HepG2 (cell line): Measurements from ENCODE around the gene DPH5. TPM values are rescaled to one million over a fixed set of nuclear protein-coding genes. Genes with fewer than 3 reads are reported as not detected.

Experiments used
- ATAC-seq: fragments of 200-7000 bp; cut with Tn5 transposase; 3 replicates; pipeline ENCODE4 v1.9.1; 2020; ENCODE audit warnings: mild to moderate bottlenecking, moderate library complexity
- BruUV-seq: library from RNA; stranded (reverse); fragments of 400-500 nt; replicated peaks from 2 replicates; lab custom pipeline; 2021; lab: Mats Ljungman, UMichigan
- CTCF ChIA-PET: fragments of 300-600 bp; formaldehyde crosslinking; extraction: SDS; loops from one replicate; lab custom pipeline; 2021; ENCODE audit warnings: low total read pairs, inconsistent platforms, low intra/inter-chr PET ratio; lab: Yijun Ruan, JAX
- POLR2A ChIA-PET: fragments of 350-600 bp; sonication (Branson Sonifier 250); formaldehyde crosslinking; loops from one replicate; lab custom pipeline; 2020; ENCODE audit warnings: antibody characterized with exemption, inconsistent platforms; lab: Yijun Ruan, JAX
- DNase-seq: peaks from one replicate; pipeline ENCODE4 v3.0.0-alpha.2; 2015; ENCODE audit warnings: low spot score
- FAIRE-seq: peaks from 3 replicates; lab custom pipeline; 2011; peaks lifted over from hg19 to GRCh38; lab: Jason Lieb, UNC
- H2AFZ ChIP-seq: one replicate; pipeline ENCODE4 v1.6.1; 2011; ENCODE audit warnings: low read length, inconsistent platforms
- H3K27ac ChIP-seq: fragments of 300-600 bp; 3 replicates; pipeline ENCODE4 v1.8.0; 2011; ENCODE audit warnings: mixed run types, mild to moderate bottlenecking, mixed read lengths, low read length, inconsistent platforms; ENCODE audit not compliant: insufficient read depth; ENCODE audit errors: extremely low read length
- H3K27me3 ChIP-seq, 2 experiments: fragments of 200-600 bp in 1 of 2; 2 replicates in 1 of 2; 3 replicates in 1 of 2; pipeline versions ENCODE4 v1.6.0 to v1.8.0; 2011; ENCODE audit warnings: low read length in 2 of 2, mild to moderate bottlenecking in 2 of 2, moderate library complexity in 2 of 2, inconsistent platforms in 1 of 2; ENCODE audit not compliant: insufficient read depth in 2 of 2, control insufficient read depth in 1 of 2
- H3K36me3 ChIP-seq, 2 experiments: fragments of 200-600 bp in 1 of 2; replicated peaks in 1 of 2; 2 replicates in 1 of 2; 3 replicates in 1 of 2; pipeline versions ENCODE4 v1.5.1 to v1.8.0; 2011; ENCODE audit warnings: low read length in 2 of 2, inconsistent platforms in 1 of 2; ENCODE audit not compliant: insufficient read depth in 2 of 2, control insufficient read depth in 1 of 2
- H3K4me1 ChIP-seq: 2 replicates; pipeline ENCODE4 v1.5.1; 2012; ENCODE audit warnings: low read length, inconsistent platforms; ENCODE audit not compliant: insufficient read depth
- H3K4me2 ChIP-seq: 2 replicates; pipeline ENCODE4 v1.6.0; 2011; ENCODE audit warnings: low read depth, low read length, inconsistent platforms
- H3K4me3 ChIP-seq, 3 experiments: fragments of 200-600 bp in 1 of 3; sonication (generic), shearing (Covaris generic) in 1 of 3; replicated peaks in 1 of 3; 2 replicates each; pipeline ENCODE4 v1.5.1; 2011 to 2016; ENCODE audit warnings: low read length in 3 of 3, inconsistent platforms in 2 of 3, low read depth in 2 of 3, mild to moderate bottlenecking in 2 of 3, control low read depth in 1 of 3, mixed read lengths in 1 of 3; ENCODE audit not compliant: insufficient read depth in 1 of 3
- H3K79me2 ChIP-seq: one replicate; pipeline ENCODE4 v1.6.1; 2011; ENCODE audit warnings: low read length, inconsistent platforms; ENCODE audit not compliant: insufficient read depth
- H3K9ac ChIP-seq: 2 replicates; pipeline ENCODE4 v1.6.0; 2011; ENCODE audit warnings: mild to moderate bottlenecking, low read depth, low read length, inconsistent platforms; ENCODE audit not compliant: insufficient read depth
- H3K9me3 ChIP-seq: 2 replicates; pipeline ENCODE4 v1.5.1; 2012; ENCODE audit warnings: mild to moderate bottlenecking, low read length
- H4K20me1 ChIP-seq: 2 replicates; pipeline ENCODE4 v1.6.0; 2011; ENCODE audit warnings: inconsistent platforms, mild to moderate bottlenecking, low read length, moderate library complexity; ENCODE audit not compliant: insufficient read depth
- FOXA1 ChIP-seq, 2 experiments: fragments of 450-650 bp in 1 of 2; sonication (generic) in 1 of 2; formaldehyde crosslinking in 1 of 2; IDR thresholded peaks; 2 replicates each; pipeline versions ENCODE4 v1.4.0 to v1.6.1; 2016 to 2020; ENCODE audit warnings: missing genetic modification reagents in 1 of 2
- MTA1 ChIP-seq: sonication (generic); formaldehyde crosslinking; IDR thresholded peaks from 2 replicates; pipeline ENCODE4 v1.4.0; 2020; ENCODE audit warnings: missing genetic modification reagents, mild to moderate bottlenecking, borderline replicate concordance
- NAIF1 ChIP-seq: sonication (generic); formaldehyde crosslinking; IDR thresholded peaks from 2 replicates; pipeline ENCODE4 v1.5.0; 2020; ENCODE audit warnings: mild to moderate bottlenecking, missing genetic modification reagents, borderline replicate concordance
- NR1H2 ChIP-seq: sonication (generic); formaldehyde crosslinking; IDR thresholded peaks from 2 replicates; pipeline ENCODE4 v1.8.1; 2022; ENCODE audit warnings: low read depth, missing genetic modification reagents, borderline replicate concordance
- SMC3 ChIP-seq: IDR thresholded peaks from 2 replicates; pipeline ENCODE4 v1.6.1; 2011; ENCODE audit warnings: low read length, improper control_type of control experiment
- SYNCRIP ChIP-seq: fragments of 200-400 bp; formaldehyde crosslinking; IDR thresholded peaks from 2 replicates; pipeline ENCODE4 v1.6.1; 2018; ENCODE audit warnings: mild to moderate bottlenecking, low read depth, low read length; ENCODE audit not compliant: insufficient read depth
- YEATS4 ChIP-seq: sonication (generic); formaldehyde crosslinking; IDR thresholded peaks from 2 replicates; pipeline ENCODE4 v1.4.0; 2020; ENCODE audit warnings: missing genetic modification reagents, borderline replicate concordance
- ZNF264 ChIP-seq: sonication (generic); formaldehyde crosslinking; IDR thresholded peaks from 2 replicates; pipeline ENCODE4 v1.4.0; 2020; ENCODE audit warnings: missing genetic modification reagents
- ZNF318 ChIP-seq: sonication (generic); formaldehyde crosslinking; IDR thresholded peaks from 2 replicates; pipeline ENCODE4 v1.4.0; 2020; ENCODE audit warnings: mild to moderate bottlenecking, missing genetic modification reagents
- ZNF414 ChIP-seq: sonication (generic); formaldehyde crosslinking; IDR thresholded peaks from 2 replicates; pipeline ENCODE4 v1.5.0; 2020; ENCODE audit warnings: missing genetic modification reagents
- ZNF746 ChIP-seq: sonication (generic); formaldehyde crosslinking; IDR thresholded peaks from 2 replicates; pipeline ENCODE4 v1.8.0; 2022; ENCODE audit warnings: mild to moderate bottlenecking, missing genetic modification reagents
- WGBS: methylation state at CpG from one replicate; pipeline ENCODE4 v1.1.6; 2017; ENCODE audit warnings: low lambda C conversion rate; 5-methylcytosine and 5-hydroxymethylcytosine counted together
- in situ Hi-C: cut with HindIII; loops from 2 replicates; pipeline ENCODE4 v1.10.0; 2017; ENCODE audit warnings: low pct_unique_long_range_greater_than_20kb; ENCODE audit not compliant: extremely low pct_ligation_motif_present
- intact Hi-C: fragments of 100-400 bp; cut with micrococcal nuclease; formaldehyde crosslinking; loops from one replicate; pipeline ENCODE4 v1.10.0; 2022; ENCODE audit not compliant: unreplicated experiment
- polyA plus RNA-seq, 8 experiments: library from polyadenylated mRNA; depleted of rRNA in 3 of 8; stranded (reverse) in 7 of 8; unstranded in 1 of 8; fragments of >200 nt; fragmentation: Illumina TruSeq in 4 of 8; extraction: Trizol in 4 of 8; gene quantifications; 2 replicates each; pipeline versions ENCODE4 v1.2.1 to v1.2.3, GENCODE V29; 2011 to 2016; ENCODE audit warnings: low read depth in 4 of 8, missing spikeins in 1 of 8, mixed read lengths in 1 of 8; ENCODE audit not compliant: insufficient read depth in 1 of 8
- total RNA-seq, 5 experiments: library from RNA; depleted of rRNA; stranded (reverse); fragments of >200 nt; fragmentation: Illumina TruSeq; extraction: Trizol; gene quantifications; 2 replicates each; pipeline ENCODE4 v1.2.3, GENCODE V29; 2016; ENCODE audit warnings: low read depth in 1 of 5

Gene DPH5
- total and polyA plus RNA-seq, 2 of the 13 experiments (the other 11 are each of a cell fraction or from before 2014, with no cell fraction given) = 53.2 to 79.6 TPM

- no peak for DNase-seq
- ChIA-PET POLR2A (no interaction called here), CTCF (no interaction called here)
- Histone ChIP-seq H3K4me3 (no peak overlapping the region), H3K9ac (no peak overlapping the region), H3K79me2 (no peaks in the 10 kb centered on the region), H3K27me3 (no peaks in the 10 kb centered on the region), H2AFZ (no peak overlapping the region), H3K27ac (no peak overlapping the region), H3K9me3 (no peaks in the 10 kb centered on the region), H3K4me2 (no peak overlapping the region), H4K20me1 (no peaks in the 10 kb centered on the region), H3K4me1 (no peaks in the 10 kb centered on the region), H3K36me3 (peaks cover 6 to 29% of the 10 kb centered on the region in 2 experiments; a peak in 4 of 5 replicates)
- ATAC-seq = no peak
- in situ Hi-C loops = no loop called here
- 95% methylated on average over 1 of the region's 1 CpG for WGBS
- no TSS peak for BruUV-seq
- no peak for FAIRE-seq
- intact Hi-C loops = no loop called here
- TF ChIP-seq FOXA1 (IDR thresholded peaks at IDR 0.05) (no peak), FOXA1 (CRISPR knock-in tag; IDR thresholded peaks at IDR 0.05) (no peak), ZNF264 (CRISPR knock-in tag) (no peak), SYNCRIP (no peak), ZNF318 (CRISPR knock-in tag) (no peak), ZNF414 (CRISPR knock-in tag) (no peak), SMC3 (no peak), ZNF746 (no peak), MTA1 (CRISPR knock-in tag) (no peak), YEATS4 (CRISPR knock-in tag) (no peak), NR1H2 (CRISPR knock-in tag) (no peak), NAIF1 (CRISPR knock-in tag) (no peak)
These were observed 70.3 kb downstream of the DPH5 start for GRCh38 chr1:100955322-100955721.
